Measurements from ENCODE around the gene MINDY4. TPM values are rescaled to one million over a fixed set of nuclear protein-coding genes. Genes with fewer than 3 reads are reported as not detected.

MINDY4 gene
- total RNA-seq, 4 donors from 2014 or later: 8.4 to 31.1 (median 20.2) TPM

DNA sequence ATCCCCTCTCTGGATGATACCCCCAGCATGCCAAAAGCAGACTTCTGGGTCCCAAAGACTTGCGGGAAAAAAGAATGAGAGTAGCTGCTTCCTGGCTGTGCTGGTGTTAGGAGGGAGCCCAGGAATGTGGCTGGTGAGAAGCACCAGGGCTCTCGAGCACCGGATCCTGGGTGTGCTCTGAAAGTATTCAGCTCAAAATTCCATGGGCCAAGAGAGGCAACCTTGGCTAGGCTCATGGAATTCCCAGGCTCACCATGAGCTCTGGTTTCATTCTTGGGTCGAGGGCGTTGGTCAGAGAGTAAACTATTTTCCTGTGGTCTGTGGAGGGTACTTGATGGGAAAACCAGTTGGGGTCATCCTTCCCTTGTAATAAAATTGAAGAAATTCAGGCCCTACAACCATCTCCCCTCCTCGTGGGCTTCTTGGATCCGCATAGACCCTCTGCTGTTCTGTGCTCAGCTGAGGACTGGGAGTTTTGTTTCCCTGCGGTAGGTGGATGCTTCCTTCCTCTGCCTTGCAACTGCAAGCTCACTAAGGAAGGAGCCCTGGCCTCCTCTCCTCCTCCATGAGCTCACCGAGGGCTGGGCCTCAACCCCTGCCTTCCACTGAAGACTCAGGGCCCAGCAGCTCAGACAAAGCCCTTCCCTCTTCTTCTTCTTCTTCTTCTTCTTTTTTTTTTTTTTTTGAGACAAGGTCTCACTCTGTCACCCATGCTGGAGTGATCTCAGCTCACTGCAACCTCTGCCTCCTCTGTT lies 106.0 kb downstream of the MINDY4 start:
- 74% methylated on average over 6 of the region's 9 CpGs for WGBS
- H3K27ac ChIP-seq (replicated peaks in 1 of 4): peak overlapping the region in 3 of 4 donors; percentile 22 to 46 (median 45)
- no peaks in the 10 kb centered on the region for H3K9me3 ChIP-seq
- H3K36me3 ChIP-seq: peaks cover 5 to 46% (median 33%) of the 10 kb centered on the region in 4 donors
- no peaks in the 10 kb centered on the region for H3K27me3 ChIP-seq
- TF ChIP-seq EP300 (IDR thresholded peaks at IDR 0.05): no peak
- TF ChIP-seq, protein P1, sequence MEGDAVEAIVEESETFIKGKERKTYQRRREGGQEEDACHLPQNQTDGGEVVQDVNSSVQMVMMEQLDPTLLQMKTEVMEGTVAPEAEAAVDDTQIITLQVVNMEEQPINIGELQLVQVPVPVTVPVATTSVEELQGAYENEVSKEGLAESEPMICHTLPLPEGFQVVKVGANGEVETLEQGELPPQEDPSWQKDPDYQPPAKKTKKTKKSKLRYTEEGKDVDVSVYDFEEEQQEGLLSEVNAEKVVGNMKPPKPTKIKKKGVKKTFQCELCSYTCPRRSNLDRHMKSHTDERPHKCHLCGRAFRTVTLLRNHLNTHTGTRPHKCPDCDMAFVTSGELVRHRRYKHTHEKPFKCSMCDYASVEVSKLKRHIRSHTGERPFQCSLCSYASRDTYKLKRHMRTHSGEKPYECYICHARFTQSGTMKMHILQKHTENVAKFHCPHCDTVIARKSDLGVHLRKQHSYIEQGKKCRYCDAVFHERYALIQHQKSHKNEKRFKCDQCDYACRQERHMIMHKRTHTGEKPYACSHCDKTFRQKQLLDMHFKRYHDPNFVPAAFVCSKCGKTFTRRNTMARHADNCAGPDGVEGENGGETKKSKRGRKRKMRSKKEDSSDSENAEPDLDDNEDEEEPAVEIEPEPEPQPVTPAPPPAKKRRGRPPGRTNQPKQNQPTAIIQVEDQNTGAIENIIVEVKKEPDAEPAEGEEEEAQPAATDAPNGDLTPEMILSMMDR (IDR thresholded peaks at IDR 0.05): no peak
- no peak for TF ChIP-seq POLR2A (IDR thresholded peaks at IDR 0.05; ENCODE audit: low read depth)
- no peak for TF ChIP-seq POLR2AphosphoS5 (IDR thresholded peaks at IDR 0.05)
- no peak overlapping the region for H3K4me3 ChIP-seq
- peaks cover 6 to 51% (median 41%) of the 10 kb centered on the region in 4 donors for H3K4me1 ChIP-seq
- DNase-seq (ENCODE audit: extremely low spot score): no peak
- intact Hi-C loops (cut with DNase I): no loop called here

DNA sequence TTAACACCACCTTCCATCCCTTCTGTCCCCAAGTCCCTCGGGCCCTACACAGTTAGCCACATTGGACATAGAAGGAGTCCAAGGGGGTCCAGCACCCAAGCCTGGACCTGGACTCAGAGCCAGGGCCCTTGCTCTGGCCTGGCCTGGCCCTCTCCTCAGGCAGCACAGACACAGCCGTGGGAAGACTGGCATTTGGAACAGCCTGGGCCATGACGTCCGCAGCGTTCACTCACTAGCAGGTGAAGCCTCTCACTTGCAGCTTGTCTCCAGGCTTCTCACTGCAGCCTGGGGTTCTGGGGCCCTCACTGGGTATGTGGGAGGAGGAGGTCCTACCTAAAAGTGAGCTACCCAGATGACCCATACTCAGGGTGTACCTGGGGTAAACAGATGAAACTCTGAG lies 106.8 kb downstream of the MINDY4 start:
- no peaks in the 10 kb centered on the region for H3K9me3 ChIP-seq
- H3K4me3 ChIP-seq: no peak overlapping the region
- no peaks in the 10 kb centered on the region for H3K27me3 ChIP-seq
- peaks cover 6 to 51% (median 41%) of the 10 kb centered on the region in 4 donors for H3K4me1 ChIP-seq
- peak overlapping the region in 3 of 4 donors; percentile 50 to 59 (median 55) for H3K27ac ChIP-seq (replicated peaks in 1 of 4)
- TF ChIP-seq, protein P1 (IDR thresholded peaks at IDR 0.05): no peak
- TF ChIP-seq POLR2AphosphoS5 (IDR thresholded peaks at IDR 0.05) (no peak), POLR2A (IDR thresholded peaks at IDR 0.05; ENCODE audit: low read depth) (no peak), EP300 (IDR thresholded peaks at IDR 0.05) (no peak)
- peaks cover 0 to 44% (median 30%) of the 10 kb centered on the region in 4 donors for H3K36me3 ChIP-seq
- DNase-seq (ENCODE audit: extremely low spot score): no peak
- intact Hi-C loops (cut with DNase I): no loop called here
- WGBS: 100% methylated on average over 1 of the region's 5 CpGs

DNA sequence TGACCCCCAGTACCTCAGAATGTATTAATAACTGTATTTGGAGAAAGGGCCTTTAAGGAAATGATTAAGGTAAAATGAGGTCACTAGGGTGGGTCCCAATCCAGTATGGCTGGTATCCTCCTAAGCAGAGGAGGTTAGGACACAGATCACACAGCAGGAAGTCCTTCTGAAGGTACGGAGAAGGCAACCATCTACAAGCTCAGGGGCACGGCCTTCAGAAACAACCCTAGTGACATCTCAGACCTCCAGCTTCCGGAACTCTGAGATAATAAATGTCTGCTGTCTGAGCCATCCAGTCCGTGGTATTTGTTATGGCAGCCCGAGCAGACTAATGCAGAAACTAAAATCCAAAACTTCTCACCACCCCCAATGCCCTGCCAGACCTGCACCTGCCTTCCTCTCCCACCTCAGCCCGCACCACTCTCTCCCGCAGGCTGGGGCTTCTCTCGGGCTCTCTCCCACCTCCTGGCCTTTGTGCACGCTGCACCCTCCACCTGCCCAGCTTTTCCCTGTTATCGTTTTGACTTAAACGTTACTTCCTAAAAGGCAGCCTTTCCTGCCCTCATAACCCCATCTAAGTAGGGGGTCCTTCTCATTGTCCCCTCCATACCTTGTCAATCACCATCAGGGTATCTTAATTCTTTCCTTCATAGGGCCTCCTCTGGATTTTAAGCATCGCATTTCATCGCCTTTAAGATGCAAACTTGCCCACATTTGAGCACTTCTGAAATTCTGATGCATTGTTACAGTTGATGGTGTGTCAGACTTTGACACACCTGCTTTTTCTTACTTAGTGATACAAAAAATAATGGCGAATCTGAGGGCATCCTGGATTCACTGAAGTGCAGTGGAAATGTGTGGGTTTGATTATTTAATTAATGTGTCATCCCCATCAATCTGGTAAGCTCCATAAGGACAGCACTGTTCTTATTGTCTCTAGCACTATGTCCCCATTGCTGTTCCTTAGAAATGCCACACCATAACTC lies 108.2 kb downstream of the MINDY4 start:
- Histone ChIP-seq H3K27ac (replicated peaks in 1 of 4) (peak overlapping the region; percentile 50 to 71 (median 57)), H3K27me3 (no peaks in the 10 kb centered on the region), H3K9me3 (no peaks in the 10 kb centered on the region), H3K4me1 (peaks cover 6 to 51% (median 41%) of the 10 kb centered on the region in 4 donors), H3K36me3 (peaks cover 0 to 39% (median 23%) of the 10 kb centered on the region in 4 donors), H3K4me3 (no peak overlapping the region)
- no peak for DNase-seq (ENCODE audit: extremely low spot score)
- 59% methylated on average over 14 of the region's 14 CpGs for WGBS
- no peak for TF ChIP-seq POLR2A (IDR thresholded peaks at IDR 0.05; ENCODE audit: low read depth)
- no peak for TF ChIP-seq POLR2AphosphoS5 (IDR thresholded peaks at IDR 0.05)
- TF ChIP-seq EP300 (IDR thresholded peaks at IDR 0.05): no peak
- TF ChIP-seq, protein P1 (IDR thresholded peaks at IDR 0.05): no peak
- intact Hi-C loops (cut with DNase I): no loop called here

DNA sequence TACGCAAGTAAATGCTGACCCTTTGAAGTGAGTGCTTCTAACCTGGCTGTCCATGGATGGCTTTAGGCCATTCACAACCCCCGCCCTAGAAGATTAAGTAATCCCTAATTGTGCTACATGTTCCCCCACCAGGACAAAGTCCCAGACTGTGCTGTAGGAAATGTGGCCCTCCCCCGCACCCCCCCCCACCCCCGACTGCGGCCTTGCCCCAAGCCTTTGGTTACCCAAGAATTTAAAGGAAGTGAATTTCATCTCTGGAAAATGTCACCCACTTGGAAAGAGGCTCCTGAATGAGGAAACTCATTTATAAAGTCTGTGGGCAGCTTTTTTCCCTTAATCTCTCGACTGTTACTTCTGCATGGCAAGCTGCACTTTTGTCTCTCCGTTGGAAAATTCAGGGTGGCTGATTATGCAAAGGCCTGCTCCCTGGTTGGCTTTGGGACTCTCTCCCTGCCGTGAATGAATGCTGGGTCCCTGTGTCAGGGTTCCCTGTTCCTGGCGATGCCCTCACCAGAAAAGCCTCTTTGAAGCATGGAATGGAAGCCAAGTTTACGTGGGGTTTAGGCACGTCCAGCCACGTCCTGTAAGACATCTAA lies 109.0 kb downstream of the MINDY4 start:
- WGBS: 46% methylated on average over 12 of the region's 12 CpGs
- Histone ChIP-seq H3K27me3 (no peaks in the 10 kb centered on the region), H3K36me3 (peaks cover 0 to 37% (median 21%) of the 10 kb centered on the region in 4 donors), H3K9me3 (no peaks in the 10 kb centered on the region), H3K4me1 (peaks cover 6 to 51% (median 41%) of the 10 kb centered on the region in 4 donors), H3K27ac (replicated peaks in 1 of 4) (peak overlapping the region; percentile 50 to 71 (median 57)), H3K4me3 (no peak overlapping the region)
- no peak for DNase-seq (ENCODE audit: extremely low spot score)
- intact Hi-C loops (cut with DNase I): no loop called here
- TF ChIP-seq POLR2A (IDR thresholded peaks at IDR 0.05; ENCODE audit: low read depth) (no peak), POLR2AphosphoS5 (IDR thresholded peaks at IDR 0.05) (no peak)
- TF ChIP-seq, protein P1 (IDR thresholded peaks at IDR 0.05): no peak
